Testis (tissue), 3 donors: Measurements from ENCODE around the gene UBA7. TPM values are rescaled to one million over a fixed set of nuclear protein-coding genes. Genes with fewer than 3 reads are reported as not detected.

Source experiments
- DNase-seq: peaks from one replicate; pipeline ENCODE4 v3.0.0-alpha.2; 2019
- H3K27ac ChIP-seq, 2 donors: fragments of 200-600 bp; sonication (generic); one replicate each; pipeline ENCODE4 v1.5.1; 2019
- H3K27me3 ChIP-seq: fragments of 200-600 bp; sonication (generic); one replicate; pipeline ENCODE4 v1.5.1; 2019
- H3K36me3 ChIP-seq: fragments of 200-600 bp; sonication (generic); one replicate; pipeline ENCODE4 v1.5.1; 2017; ENCODE audit warnings: low read depth; ENCODE audit errors: missing control alignments
- H3K4me1 ChIP-seq: fragments of 200-600 bp; sonication (generic); one replicate; pipeline ENCODE4 v1.5.1; 2019
- H3K4me3 ChIP-seq, 2 donors: fragments of 200-600 bp; sonication (generic); one replicate each; pipeline ENCODE4 v1.5.1; 2017 to 2019
- H3K9me3 ChIP-seq: fragments of 200-600 bp; sonication (generic); one replicate; pipeline ENCODE4 v1.5.1; 2017
- POLR2A ChIP-seq: fragments of 450-650 bp; IDR thresholded peaks from one replicate; pipeline ENCODE4 v1.6.1; 2017; ENCODE audit warnings: antibody characterized with exemption, mild to moderate bottlenecking, moderate library complexity
- WGBS, 2 donors: methylation state at CpG; one replicate each; pipeline ENCODE4 v1.1.5; 2018; 5-methylcytosine and 5-hydroxymethylcytosine counted together
- intact Hi-C: fragments of 100-400 bp; cut with DNase I; formaldehyde crosslinking; loops from one replicate; pipeline ENCODE4 v1.15.1; 2023; ENCODE audit warnings: low total_unique reads
- polyA plus RNA-seq: library from polyadenylated mRNA; stranded (reverse); fragments of 350-450 nt; fragmentation: Illumina TruSeq; extraction: RNeasy Lipid Tissue Mini Kit (QIAGEN cat#74804); gene quantifications from one replicate; pipeline ENCODE4 v1.2.3, GENCODE V29; 2014; ENCODE audit warnings: low read depth, low replicate concordance; ENCODE audit not compliant: insufficient read depth
- total RNA-seq, 2 donors: library from RNA; depleted of rRNA; stranded (reverse); fragments of >200 nt; gene quantifications; one replicate each; pipeline ENCODE4 v1.2.3, GENCODE V29; 2016
- TF ChIP-seq, protein P1 (sequence below), 3 experiments: fragments of 450-650 bp in 2 of 3; fragments of 200-600 bp in 1 of 3; sonication (generic) in 1 of 3; IDR thresholded peaks; one replicate each; pipeline ENCODE4 v1.5.1; 2016 to 2019; ENCODE audit warnings: antibody characterized with exemption in 3 of 3, mild to moderate bottlenecking in 2 of 3, moderate library complexity in 1 of 3

The UBA7 gene
- total and polyA plus RNA-seq, 3 donors from 2014 or later = 27.2 to 49.7 (median 34.0) TPM

- TF ChIP-seq, protein P1, sequence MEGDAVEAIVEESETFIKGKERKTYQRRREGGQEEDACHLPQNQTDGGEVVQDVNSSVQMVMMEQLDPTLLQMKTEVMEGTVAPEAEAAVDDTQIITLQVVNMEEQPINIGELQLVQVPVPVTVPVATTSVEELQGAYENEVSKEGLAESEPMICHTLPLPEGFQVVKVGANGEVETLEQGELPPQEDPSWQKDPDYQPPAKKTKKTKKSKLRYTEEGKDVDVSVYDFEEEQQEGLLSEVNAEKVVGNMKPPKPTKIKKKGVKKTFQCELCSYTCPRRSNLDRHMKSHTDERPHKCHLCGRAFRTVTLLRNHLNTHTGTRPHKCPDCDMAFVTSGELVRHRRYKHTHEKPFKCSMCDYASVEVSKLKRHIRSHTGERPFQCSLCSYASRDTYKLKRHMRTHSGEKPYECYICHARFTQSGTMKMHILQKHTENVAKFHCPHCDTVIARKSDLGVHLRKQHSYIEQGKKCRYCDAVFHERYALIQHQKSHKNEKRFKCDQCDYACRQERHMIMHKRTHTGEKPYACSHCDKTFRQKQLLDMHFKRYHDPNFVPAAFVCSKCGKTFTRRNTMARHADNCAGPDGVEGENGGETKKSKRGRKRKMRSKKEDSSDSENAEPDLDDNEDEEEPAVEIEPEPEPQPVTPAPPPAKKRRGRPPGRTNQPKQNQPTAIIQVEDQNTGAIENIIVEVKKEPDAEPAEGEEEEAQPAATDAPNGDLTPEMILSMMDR (IDR thresholded peaks at IDR 0.05) = no peak
- no peak for TF ChIP-seq POLR2A
- Histone ChIP-seq H3K27ac (peak overlapping the region in 1 of 2 donors; percentile 33), H3K4me1 (peaks cover 14% of the 10 kb centered on the region), H3K9me3 (no peaks in the 10 kb centered on the region), H3K36me3 (no peaks in the 10 kb centered on the region), H3K27me3 (no peaks in the 10 kb centered on the region), H3K4me3 (no peak overlapping the region)
- intact Hi-C loops = no loop called here
- DNase-seq = no peak
- WGBS, 2 donors = 64 to 66% methylated on average over 9 of the region's 9 CpGs
These were observed 22.9 kb downstream of the UBA7 start for GRCh38 chr3:49790626-49791411.

DNA sequence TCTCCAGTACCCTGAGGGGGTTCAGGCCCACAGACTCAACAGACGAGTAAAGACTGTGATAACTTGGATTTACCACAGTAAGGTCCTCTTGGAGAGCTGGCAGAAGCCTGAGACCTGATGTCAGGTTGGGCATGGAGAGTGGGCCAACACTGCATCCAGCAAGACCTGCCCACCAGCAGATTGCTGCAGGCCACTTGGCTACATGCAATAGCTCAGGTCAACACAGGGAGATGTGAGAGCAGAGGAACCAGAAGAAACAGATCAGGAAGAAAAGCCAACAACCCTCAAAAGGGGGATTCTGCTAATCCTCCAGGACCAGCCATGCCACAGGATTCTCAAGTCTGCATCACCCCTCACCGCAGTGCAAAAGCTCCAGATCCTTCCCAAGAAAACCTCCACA lies 25.7 kb downstream of the UBA7 start:
- H3K4me3 ChIP-seq = no peak overlapping the region
- H3K27me3 ChIP-seq = no peaks in the 10 kb centered on the region
- TF ChIP-seq, protein P1 (IDR thresholded peaks at IDR 0.05) = no peak
- TF ChIP-seq POLR2A = no peak
- no peak overlapping the region for H3K27ac ChIP-seq
- intact Hi-C loops = no loop called here
- no peaks in the 10 kb centered on the region for H3K9me3 ChIP-seq
- peaks cover 33% of the 10 kb centered on the region for H3K4me1 ChIP-seq
- WGBS, 2 donors = 93 to 100% methylated on average over 2 of the region's 2 CpGs
- H3K36me3 ChIP-seq = no peaks in the 10 kb centered on the region
- DNase-seq = no peak

DNA sequence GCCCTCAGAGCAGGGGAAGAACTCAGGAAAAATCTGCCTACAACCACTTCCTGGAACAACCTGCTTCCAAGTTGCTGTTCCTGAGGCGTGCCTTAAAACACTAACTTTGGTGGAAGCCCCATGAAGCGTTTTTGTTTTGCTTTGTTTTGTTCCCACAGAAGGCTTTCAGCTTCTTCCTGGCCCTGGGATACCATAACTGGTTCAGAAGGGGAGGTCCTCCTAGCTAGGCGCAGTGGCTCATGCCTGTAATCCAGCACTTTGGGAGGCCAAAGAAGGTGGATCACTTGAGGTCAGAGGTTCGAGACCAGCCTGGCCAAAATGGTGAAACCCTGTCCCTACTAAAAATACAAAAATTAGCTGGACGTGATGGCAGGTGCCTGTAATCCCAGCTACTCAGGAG lies 26.2 kb downstream of the UBA7 start:
- Histone ChIP-seq H3K27ac (peak overlapping the region; percentile 99), H3K36me3 (no peaks in the 10 kb centered on the region), H3K4me1 (peaks cover 33% of the 10 kb centered on the region), H3K27me3 (no peaks in the 10 kb centered on the region), H3K9me3 (no peaks in the 10 kb centered on the region), H3K4me3 (no peak overlapping the region)
- TF ChIP-seq, protein P1 (IDR thresholded peaks at IDR 0.05) = no peak
- no peak for TF ChIP-seq POLR2A
- no peak for DNase-seq
- intact Hi-C loops = no loop called here
- 56 to 82% methylated on average over 4 to 5 of the region's 5 CpGs for WGBS, 2 donors

- Histone ChIP-seq H3K27me3 (no peaks in the 10 kb centered on the region), H3K9me3 (no peaks in the 10 kb centered on the region), H3K4me1 (peaks cover 32% of the 10 kb centered on the region), H3K27ac (peak overlapping the region; percentile 99), H3K4me3 (peak overlapping the region; percentile 93 to 96), H3K36me3 (no peaks in the 10 kb centered on the region)
- peak; percentile 65 for DNase-seq
- WGBS, 2 donors = 47 to 54% methylated on average over 3 of the region's 3 CpGs
- intact Hi-C loops = no loop called here
- TF ChIP-seq, protein P1 (IDR thresholded peaks at IDR 0.05) = no peak
- no peak for TF ChIP-seq POLR2A
These were observed 26.6 kb downstream of the UBA7 start for GRCh38 chr3:49787182-49787464.
